ENCODE measurements around the gene COMMD3.
"Not testable (repeated sequence)": the region's sequence is repeated elsewhere in the genome, so short reads cannot be mapped to it uniquely, and the experiment has no call there.

COMMD3 gene

GRCh38 chr10:22316286-22317075, at the start of gene COMMD3:
COMMD3 (plus strand) TSS chr10:22316388; CDS start chr10:22316418, 30 bp downstream.
- FAIRE-seq (no peak), DNase-seq (ENCODE audit: low spot score) (peak; percentile 61)

GRCh38 chr10:22268503-22268902, 47.7 kb upstream of the COMMD3 start:
- FAIRE-seq: no peak
- no peak for DNase-seq (ENCODE audit: low spot score)

GRCh38 chr10:22271786-22272185, 44.4 kb upstream of the COMMD3 start:
- FAIRE-seq (no peak), DNase-seq (ENCODE audit: low spot score) (no peak)

GRCh38 chr10:22278441-22278782, 37.8 kb upstream of the COMMD3 start:
- DNase-seq (ENCODE audit: low spot score) (no peak), FAIRE-seq (no peak)

- FAIRE-seq (no peak), DNase-seq (ENCODE audit: low spot score) (no peak)
Measured at GRCh38 chr10:22280078-22280477, 36.1 kb upstream of the COMMD3 start.

- no peak for FAIRE-seq
Measured at GRCh38 chr10:22285130-22285529, 31.1 kb upstream of the COMMD3 start.

DNA sequence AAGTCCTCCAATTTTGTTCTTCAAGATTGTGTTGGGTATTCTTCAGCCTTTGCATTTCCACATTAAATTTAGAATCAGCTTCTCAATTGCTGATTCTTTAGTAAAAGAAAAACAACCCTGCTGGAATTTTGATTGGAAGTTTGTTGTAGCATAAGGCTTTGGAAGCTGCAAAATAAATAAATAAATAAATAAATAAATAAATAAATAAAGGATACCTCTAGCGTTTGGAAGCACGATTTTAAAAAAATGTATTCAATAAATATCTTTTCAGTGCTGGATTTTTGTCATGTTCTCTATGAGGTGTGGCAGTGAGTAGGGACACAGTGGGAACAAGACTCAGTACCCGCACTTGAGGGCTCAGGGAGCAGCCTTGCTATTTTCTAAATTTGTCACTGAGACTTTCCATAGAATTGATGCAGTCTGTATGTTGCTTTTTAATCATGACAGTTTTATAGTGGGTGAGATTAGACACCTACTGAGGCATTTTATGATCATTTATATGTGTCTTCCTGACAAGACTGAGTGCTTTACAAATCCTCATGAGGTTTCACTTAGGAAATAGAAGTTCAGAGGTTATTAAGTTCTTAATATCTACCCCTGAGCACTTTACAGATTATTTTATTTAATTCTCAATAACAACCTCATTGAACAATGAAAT, 22.3 kb upstream of the COMMD3 start:
- FAIRE-seq: no peak
- DNase-seq (ENCODE audit: low spot score): no peak

More at GRCh38 chr10:22285130-22285529, 31.1 kb upstream of the COMMD3 start:
- DNase-seq (ENCODE audit: low spot score): no peak

DNA sequence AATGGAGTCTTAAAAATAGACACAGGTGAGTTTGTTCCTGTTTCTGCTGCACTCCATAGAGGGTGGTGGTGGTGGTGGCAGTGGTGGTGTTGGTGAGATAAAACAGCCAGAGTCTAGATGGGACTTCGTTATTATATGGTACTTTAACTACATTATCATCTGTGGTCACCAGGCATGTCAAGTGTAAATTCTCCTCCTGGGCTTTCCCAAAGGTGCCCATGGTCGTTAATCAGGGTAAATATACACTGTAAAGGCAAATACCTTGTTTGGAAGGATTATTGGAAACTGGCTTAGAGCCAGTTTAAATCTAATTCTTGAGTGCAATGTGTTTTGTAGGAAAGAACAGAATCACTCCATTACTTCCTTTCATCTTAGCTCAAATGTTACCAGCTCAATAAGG, 21.5 kb upstream of the COMMD3 start:
- no peak for FAIRE-seq
- DNase-seq (ENCODE audit: low spot score): no peak

DNA sequence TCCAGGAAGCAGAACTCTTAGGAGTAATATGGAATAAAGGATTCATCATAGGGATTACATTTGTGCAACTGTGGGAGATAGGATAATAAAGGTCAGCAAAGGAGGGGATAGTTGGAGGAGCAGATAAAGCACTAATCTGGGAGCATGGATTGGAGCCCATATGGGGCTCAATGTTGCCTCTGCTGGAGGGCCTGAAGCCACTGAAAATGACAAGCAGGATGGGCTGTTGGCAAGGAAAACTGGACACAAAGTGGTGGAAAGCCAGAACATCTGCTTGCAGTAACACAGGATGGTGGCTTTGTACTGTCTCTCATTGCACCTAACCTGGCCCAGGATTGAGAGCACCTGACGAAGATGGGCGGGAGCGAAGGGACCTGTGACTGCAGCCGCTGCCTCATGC, 15.0 kb upstream of the COMMD3 start:
- FAIRE-seq: no peak
- DNase-seq (ENCODE audit: low spot score): no peak

- FAIRE-seq: no peak
- no peak for DNase-seq (ENCODE audit: low spot score)
Measured at GRCh38 chr10:22303461-22303860, 12.7 kb upstream of the COMMD3 start.

- no peak for DNase-seq (ENCODE audit: low spot score)
- no peak for FAIRE-seq
Measured at GRCh38 chr10:22305721-22306120, 10.5 kb upstream of the COMMD3 start.

- DNase-seq (ENCODE audit: low spot score) (peak; percentile 60), FAIRE-seq (no peak)
Measured at GRCh38 chr10:22308390-22308789, 7.8 kb upstream of the COMMD3 start.

GRCh38 chr10:22309180-22310000, 6.8 kb upstream of the COMMD3 start:
- no peak for DNase-seq (ENCODE audit: low spot score)
- FAIRE-seq: no peak

GRCh38 chr10:22310012-22310411, 6.2 kb upstream of the COMMD3 start:
- DNase-seq (ENCODE audit: low spot score); FAIRE-seq: not testable (repeated sequence)

GRCh38 chr10:22310928-22311327, 5.3 kb upstream of the COMMD3 start:
- FAIRE-seq: no peak
- DNase-seq (ENCODE audit: low spot score): no peak

DNA sequence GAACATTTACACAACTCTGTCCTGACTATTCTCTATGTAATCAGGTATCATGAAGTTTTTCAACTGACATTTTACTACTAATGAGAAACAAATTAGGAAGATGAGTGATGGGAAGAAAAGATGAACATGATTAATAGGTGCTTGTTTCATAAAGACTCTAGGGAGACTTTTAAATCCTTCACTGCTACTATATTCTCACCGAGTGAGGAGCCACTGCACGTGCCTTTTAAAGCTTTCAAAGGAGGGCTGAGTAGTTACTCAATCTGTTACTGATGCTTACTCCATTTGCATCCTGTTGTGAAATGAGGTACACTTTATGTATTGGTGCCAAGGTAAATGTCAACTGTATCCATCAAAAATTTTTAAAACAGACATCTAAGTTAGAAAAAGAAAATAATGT, 1.3 kb upstream of the COMMD3 start:
- DNase-seq (ENCODE audit: low spot score): no peak
- FAIRE-seq: no peak

DNA sequence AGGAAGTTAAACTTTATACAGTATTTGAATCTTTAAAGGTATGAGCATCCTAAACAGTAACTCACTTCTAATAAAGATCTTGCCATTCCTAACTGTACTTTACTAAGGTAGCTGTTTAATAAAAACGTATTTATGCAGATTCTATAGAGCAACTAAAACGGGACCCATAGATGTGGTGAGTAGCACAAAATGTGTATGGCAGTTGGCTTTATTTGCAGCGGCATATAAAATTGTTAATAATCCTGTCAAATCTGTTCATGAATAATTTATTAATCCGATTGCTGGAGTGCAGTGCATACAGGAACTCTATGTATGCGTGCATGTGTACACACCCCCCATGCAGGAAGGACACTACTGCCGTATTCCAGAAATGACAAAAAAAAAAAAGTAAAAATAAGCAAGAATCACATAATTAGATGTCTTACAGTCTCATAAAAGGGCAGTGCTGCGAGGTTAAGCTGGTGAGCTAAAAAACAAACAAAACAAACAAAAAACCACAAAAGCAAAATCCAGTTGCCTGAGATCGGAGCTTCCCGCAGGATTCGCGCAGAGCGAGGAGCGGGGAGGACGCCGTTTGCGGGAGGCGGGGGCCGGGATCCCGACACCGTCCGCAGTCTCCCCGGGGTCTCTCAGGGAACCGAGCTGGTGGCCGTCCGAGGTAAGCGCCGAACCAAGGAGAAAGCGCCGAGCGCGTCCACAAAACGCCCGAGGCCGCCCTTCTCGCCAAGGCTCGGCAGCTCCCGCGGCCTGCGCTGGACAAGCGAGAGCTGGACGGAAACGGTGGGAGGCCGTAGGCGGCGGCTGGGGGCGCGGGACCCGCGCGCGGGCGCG, 518 bp upstream of the COMMD3 start:
- DNase-seq (ENCODE audit: low spot score) (no peak), FAIRE-seq (peak; percentile 38)

DNA sequence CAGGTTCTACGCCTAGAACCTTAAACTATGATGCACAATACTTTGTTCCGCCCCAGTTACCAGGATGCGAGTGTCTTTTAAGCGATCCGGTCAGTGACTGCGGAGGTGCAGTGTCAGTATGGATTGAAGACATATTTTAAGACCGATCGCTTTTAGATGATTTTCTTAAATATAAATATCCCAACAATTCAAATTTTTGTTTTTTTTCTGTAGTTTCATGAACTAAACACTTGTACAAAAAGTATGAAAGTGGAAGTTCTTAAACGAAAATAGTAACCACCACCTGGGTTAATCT, 835 bp downstream of the COMMD3 start:
- DNase-seq (ENCODE audit: low spot score): no peak
- FAIRE-seq: peak; percentile 62

GRCh38 chr10:22317771-22318565, 1.8 kb downstream of the COMMD3 start:
- FAIRE-seq: no peak
- DNase-seq (ENCODE audit: low spot score): no peak

GRCh38 chr10:22318772-22319171, 2.6 kb downstream of the COMMD3 start:
- FAIRE-seq (no peak), DNase-seq (ENCODE audit: low spot score) (no peak)

DNA sequence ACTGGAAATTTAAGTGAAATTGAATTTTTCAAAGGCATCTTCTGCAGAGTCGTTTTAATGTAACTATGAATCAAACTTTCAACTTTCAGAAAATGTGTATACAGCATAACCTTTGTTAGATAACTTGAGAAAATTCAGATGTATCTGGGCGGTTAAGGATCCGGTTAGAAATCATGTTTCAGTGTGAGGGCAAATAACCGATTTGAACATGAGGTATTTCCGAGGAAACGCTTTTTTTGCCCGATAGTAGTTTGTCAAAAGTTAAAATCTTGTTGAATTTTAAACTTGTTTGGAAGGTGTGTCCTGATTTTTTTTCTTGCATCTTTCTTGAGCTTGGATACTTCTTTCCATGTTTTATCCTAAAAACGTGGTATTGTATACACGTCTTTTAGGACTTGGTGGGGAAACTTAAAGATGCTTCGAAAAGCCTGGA, 3.4 kb downstream of the COMMD3 start:
- no peak for FAIRE-seq
- DNase-seq (ENCODE audit: low spot score): no peak

Data from RCC 7860 (cell line).